Measurements from ENCODE around the gene HTT.

HTT gene

DNA sequence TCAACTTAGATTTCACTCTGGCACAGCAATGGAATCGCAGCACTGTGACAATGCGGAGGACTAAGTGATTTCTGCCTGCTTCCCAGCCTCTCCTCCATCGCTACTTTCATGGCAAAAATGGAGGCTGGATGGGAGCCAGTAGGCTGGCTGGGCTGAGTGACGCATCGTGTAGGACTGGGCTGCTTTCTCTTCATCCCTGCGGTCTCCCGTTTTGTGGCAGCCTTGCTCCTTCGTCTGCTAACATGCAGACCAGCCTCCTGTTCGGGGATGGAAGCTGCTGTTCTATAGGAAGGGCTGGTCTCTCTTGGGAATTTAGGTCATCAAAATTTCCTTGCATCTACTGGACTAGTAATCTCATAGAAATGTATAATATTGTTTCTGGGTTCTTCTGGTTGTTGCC, 202.5 kb downstream of the HTT start:
- no peak for DNase-seq (ENCODE audit: low read depth, low spot score)
- H3K27ac ChIP-seq, result no peak overlapping the region

DNA sequence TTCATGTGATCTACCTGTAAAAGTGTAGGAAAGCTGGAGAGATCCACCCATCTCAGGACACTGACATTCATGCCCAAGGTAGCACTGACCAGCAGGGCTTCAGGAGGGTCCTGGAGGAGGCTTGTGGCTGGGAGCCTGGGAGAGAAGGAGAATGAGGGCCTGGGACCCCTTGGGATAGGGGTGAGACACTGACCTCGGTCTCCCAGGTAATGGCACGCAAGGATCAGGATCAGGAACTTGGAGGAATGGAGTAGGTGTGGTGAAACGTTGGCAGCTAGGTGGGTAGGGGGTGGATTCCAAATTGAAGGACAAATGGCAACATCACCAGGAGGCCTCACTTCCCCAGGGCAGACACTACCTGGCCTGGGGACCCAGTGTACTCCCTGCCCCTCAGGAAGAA, 206.0 kb downstream of the HTT start:
- DNase-seq (ENCODE audit: low read depth, low spot score), result no peak
- no peak overlapping the region for H3K27ac ChIP-seq

DNA sequence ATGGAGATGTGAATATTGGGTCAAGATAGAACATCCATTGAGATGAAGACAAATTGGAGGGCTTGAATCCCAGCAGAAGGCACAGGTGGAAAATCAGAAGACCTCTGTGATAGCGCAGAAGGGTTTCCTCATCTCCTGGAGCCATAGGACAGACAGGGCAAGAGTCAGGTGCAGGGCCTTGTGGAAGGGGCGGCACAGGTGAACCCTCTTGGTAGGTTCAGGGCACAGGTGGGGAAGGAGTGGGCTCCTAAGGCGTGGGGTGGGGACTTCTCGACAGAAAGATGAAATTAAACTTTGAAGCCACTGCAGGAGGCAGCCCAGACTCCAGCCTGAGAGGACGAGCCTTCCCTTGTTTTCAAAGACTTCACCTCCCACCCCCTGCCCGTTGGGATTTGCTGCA, 209.0 kb downstream of the HTT start:
- DNase-seq (ENCODE audit: low read depth, low spot score), result no peak

DNA sequence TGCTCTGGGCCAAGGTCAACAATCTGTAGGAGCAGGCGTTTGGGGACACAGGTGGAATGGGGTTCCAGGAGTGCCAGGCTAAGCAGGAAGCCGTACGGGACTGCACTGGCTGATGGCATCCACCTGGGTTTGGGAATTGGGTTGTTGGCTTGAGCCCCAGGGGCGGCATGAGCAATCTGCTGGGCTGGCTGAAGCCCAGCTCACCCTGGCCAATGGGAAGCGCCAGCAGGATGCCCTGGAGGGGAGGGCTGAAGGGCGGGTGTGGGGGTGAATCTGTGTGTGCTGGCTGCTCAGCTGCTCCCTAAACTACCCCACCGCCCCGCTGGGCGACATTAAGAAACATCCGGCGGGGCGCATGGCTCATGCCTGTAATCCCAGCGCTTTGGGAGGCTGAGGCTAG, 209.4 kb downstream of the HTT start:
- DNase-seq (ENCODE audit: low read depth, low spot score), result no peak
- H3K27ac ChIP-seq, result no peak overlapping the region

More for the DNA sequence above, 209.0 kb downstream of the HTT start:
- H3K27ac ChIP-seq, result no peak overlapping the region

DNA sequence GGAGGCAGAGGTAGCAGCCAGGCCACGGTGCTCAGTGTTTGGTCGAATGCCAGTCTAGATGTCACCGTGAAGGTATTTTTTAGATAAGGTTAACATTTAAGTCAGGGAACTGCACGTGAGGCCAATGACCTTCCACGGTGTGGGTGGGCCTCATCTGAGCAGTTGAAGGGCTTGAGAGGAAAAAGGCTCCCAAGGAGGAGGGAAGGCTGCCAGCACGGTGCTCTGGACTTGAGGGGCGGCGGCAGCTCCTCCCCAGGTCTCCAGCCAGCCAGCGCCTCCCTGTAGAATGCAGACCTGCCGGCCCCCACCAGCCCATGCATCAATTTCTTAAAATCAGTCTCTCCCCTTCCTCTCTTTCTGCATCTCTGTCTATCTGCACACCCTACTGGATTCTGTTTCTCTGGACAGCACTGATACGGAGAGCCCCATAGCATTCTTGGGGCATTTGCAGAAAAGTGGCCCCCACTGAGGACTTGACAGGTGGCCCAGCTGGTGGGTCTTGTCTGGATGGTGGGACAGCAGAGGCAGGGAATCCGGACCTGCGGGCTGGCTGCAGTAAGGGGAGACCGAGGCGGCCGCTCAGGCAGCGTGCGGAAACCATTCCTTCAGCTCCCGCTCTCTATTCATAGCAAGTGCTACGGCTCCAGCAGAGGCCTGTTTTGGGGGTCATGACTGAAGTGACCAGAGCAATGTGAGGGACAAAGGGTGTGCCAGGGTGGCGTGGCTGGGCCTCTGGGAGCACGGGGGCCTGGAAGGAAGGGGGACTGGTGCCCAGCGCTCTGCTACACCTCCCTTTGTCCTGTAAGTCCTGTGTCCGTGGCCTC, 210.5 kb downstream of the HTT start:
- DNase-seq (ENCODE audit: low read depth, low spot score), result no peak

DNA sequence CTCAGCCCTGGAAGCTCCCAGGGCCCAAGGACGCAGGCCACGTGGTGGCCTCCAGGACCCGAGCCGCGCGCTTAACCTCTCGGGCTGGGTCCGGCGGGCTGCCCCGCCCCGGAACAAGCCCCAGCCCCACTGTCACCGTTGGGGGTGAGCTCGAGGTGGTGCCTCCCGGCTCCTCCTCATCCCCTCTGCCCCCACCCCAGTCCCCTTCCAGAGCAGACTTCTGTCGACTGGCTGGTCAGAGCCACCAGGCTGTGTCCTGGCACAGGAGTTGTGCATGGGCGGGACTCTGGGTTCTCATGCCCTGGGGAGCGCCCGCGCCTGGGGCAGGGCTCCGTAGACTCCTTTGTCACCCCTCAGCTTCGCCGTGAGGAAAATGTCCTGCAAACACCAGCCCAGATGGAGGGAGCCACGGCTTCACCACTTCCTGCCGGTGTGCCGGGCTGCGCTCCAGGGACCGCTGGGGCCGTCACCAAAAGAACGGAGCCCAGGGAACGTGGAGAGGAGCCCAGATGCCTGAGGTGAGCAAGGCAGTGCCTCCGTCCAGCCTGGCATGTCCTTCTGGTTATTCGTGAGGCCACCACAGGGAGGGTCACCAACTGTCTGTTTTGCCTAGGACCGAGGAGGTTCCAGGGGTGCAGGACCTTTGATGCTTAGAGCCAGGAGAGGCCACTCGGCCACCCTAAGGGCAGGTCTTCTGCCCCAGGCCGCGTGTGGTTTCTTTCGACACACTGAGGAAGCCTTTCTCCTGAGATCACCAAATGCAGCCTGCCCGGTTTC, 211.3 kb downstream of the HTT start:
- no peak overlapping the region for H3K27ac ChIP-seq
- DNase-seq (ENCODE audit: low read depth, low spot score), result no peak

More for the DNA sequence above, 210.5 kb downstream of the HTT start:
- no peak overlapping the region for H3K27ac ChIP-seq

DNA sequence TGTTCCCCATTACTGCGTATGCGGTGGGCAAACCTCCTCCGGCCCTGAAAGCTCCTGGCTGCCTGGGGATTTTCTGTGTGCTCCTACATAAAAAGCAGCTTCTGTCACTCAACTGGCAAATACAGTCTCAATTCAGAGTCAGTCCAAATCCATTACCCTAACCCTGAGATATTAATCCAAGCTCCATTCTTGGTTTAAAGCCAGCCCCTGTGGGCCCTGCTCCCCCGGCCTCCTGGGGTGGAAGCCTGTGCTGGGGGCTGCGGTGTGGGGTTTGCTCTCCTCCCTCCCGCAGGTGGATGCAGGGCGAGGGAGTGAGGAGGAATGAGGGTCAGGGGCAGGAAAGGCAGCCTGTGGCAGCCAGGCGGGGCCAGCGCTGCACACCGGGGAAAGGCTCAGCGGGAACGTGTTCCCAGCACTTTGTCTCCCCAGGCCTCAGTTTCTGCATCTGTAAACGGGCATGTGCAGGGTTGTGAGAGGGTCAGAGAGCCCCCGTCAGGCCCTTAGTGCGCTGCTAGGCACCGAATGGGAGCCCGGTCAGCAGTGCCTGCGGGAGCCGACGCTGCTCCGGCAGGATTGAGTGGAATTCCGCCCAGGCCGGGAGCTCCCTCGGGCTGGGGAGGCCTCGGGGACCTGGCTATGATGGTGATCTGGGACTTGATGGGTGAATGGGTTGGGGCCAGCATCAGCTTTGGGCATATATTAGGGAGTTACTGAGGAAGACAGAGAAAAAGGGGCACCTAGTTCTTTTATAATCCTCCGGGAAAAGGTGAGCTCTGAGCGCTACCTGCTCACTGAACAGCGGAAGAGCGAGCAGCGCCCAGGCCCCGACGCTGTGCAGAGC, 212.1 kb downstream of the HTT start:
- no peak for DNase-seq (ENCODE audit: low read depth, low spot score)
- no peak overlapping the region for H3K27ac ChIP-seq

DNA sequence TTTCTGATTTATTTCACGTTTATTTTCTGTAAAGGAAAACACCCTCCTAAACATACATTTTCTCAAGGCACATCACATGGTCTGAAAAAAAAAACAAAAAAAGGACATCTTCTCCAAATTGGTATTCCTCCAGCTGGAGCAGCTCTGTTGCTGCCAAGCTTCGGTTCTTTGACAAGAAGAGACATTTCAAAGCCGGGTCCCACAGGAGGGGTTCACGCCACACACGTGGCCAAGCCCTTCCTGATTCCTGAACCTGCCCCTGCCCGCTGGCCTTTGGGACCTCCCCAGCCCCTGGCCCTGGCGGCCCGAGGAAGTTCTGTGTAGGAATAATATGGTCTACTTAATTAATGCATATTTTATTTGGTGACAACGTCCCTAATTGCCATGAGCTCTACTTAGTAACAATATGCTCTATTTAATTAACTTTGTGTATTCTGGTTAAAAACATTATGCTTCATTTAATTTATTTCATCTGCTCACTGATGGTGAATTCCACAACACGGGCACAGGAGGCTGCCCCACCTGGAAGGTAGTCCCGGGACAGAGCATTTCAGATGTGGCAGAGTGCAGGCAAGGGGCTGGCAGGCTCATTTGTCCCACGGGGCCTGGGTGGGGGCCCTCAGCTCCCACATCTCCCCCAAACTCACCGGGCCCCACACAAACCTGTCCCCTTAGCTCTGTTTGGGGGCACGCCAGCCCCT, 212.9 kb downstream of the HTT start:
- DNase-seq (ENCODE audit: low read depth, low spot score), result no peak
- H3K27ac ChIP-seq, result no peak overlapping the region

DNA sequence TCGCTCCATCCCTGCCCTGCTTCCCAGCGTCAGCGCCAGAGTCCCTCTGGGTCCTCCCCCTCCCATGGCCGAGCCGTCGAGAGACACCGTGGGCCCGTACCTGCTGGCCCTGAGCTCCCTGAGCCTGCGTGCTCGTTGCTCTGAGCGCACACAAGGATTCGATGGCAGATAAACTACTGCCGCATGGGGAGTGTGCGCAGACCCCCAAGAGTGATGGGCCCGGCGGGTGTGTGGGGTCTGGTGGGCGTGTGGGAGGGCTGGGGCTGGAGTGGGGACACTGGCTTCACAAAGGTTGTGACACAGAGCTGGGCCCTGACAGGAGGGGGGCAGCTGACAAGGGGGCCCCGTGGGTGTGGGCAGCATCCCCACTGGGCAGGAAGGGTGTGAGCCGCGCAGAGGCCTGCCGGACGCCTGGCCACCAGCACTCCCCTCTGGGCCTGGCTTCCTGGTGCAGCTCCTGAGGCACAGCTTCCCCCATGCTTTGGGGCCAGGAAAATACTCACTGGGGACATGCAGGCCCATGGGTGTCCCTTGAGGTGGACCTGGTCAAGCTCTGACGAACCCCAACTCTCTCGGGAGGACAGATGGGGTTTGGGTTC, 213.6 kb downstream of the HTT start:
- no peak for DNase-seq (ENCODE audit: low read depth, low spot score)
- H3K27ac ChIP-seq, result no peak overlapping the region

DNA sequence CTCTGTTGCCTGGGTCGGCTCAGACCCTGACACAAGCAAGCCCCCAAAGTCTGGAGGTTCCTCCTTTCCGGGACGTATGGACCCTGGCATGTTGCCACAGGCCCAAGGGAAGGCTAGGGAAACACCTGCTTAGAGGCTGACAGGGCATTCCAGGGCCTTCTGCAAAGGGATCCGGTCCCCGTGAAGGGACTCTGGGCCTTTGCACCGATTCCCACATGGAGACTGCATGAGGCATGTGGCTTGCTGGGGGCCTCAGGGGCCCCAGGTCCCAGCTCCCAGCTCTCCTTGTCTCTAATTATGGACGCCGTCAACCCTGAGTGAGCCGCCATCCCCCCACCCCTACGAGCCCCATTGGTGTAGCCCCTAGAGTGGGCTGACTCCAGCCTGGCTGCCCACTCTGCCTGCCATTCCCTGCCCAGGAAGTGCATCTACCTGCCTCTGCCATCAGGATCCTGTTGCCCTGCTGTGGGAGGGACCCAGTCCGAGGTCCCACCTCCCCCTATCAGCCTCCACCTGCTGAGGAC, 214.2 kb downstream of the HTT start:
- H3K27ac ChIP-seq, result no peak overlapping the region
- no peak for DNase-seq (ENCODE audit: low read depth, low spot score)

DNA sequence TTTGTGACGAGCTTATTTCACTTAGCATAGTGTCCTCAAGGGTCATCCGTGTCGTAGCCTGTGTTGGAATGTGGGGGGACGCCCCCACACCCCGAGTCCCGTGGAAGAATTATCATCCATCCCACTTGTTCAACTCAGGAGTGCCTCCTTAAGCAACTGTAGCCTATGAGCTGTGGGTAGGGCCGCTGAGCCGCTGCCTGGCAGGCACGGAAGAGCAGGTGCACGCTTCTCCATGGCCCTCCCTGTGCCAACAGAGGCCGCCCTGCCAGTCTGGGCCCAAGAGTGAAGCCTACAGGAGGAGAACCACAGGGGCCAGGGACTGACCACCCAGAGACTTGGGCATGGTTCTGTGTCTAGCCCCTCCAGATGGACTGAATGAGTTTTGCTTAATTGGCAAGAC, 216.0 kb downstream of the HTT start:
- DNase-seq (ENCODE audit: low read depth, low spot score), result no peak

DNA sequence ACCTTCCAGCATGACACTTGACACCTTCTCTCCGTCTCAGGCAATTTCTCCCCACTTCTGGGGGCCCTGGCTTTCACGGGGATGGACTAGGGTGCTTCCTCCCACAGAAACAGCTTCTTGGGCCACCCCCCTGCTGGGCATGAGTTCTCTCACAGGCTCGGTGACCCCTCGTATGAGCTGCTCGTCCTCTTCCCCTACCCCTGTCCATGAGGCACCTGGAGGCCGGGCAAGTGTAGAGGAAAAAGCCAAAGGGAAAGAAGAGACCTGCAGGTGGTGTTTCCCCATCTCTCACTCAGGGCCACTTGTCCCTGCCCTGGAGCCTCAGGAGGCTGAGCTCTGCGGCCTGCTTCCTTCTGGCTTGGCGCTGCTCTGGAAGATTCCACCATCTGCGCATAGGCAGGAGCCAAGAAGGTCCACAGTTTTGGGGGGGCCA, 216.4 kb downstream of the HTT start:
- DNase-seq (ENCODE audit: low read depth, low spot score), result no peak
- no peak overlapping the region for H3K27ac ChIP-seq

More for the DNA sequence above, 216.0 kb downstream of the HTT start:
- H3K27ac ChIP-seq, result no peak overlapping the region

DNA sequence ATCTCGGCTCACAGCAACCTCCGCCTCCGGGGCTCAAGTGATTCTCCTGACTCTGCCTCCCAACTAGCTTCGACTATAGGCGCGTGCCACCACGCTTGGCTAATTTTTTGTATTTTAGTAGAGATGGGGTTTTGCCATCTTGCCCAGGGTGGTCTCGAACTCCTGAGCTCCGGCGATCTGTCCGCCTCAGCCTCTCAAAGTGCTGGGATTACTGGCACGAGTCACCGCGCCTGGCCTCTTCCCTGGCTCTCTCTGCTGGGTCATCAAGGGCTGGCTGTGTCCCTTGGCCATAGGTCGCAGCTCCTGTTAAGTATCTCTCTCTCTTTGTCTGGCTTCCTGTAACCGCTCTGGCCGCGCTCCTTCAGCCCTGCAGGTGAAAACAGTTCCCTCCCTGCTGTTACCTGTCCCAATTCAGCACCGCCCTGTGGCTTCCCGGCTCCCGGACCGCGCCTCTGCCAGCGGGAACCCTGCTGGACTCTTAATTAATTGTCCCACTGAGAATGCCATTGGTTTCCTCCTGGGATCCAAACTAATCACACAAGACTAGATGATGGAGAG, 217.0 kb downstream of the HTT start:
- no peak for DNase-seq (ENCODE audit: low read depth, low spot score)
- H3K27ac ChIP-seq, result peak overlapping the region; percentile 59

DNA sequence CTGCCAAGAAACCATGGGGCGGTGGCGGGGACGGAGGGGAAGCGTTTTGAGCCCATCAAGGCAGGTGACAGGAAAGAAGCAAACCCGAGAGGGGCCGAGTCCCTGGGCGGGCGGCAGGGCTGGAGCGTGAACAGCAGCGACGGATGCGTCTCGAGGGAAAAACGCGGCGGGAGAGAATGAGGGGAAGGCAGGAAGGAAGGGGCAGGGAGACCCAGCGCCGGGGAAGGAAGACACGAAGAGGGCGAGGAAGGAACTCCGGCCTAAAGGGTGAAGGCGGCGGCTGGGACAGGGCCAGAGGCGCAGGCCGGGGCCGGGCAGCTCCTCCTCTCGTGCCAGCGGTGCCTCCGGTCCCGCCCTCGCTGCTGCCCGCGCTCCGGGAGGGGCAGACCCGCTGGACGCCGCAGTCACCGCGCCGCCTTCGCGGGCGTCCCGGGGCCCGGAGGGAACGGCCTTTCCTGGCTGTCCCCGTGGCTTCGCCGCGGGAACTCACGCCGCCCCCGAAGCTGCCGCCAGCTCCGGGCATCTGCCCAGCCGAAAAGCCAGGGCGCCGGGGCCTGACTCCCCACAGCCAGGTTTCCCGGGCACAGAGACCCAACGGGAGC, 217.6 kb downstream of the HTT start:
- peak overlapping the region; percentile 59 for H3K27ac ChIP-seq
- no peak for DNase-seq (ENCODE audit: low read depth, low spot score)

DNA sequence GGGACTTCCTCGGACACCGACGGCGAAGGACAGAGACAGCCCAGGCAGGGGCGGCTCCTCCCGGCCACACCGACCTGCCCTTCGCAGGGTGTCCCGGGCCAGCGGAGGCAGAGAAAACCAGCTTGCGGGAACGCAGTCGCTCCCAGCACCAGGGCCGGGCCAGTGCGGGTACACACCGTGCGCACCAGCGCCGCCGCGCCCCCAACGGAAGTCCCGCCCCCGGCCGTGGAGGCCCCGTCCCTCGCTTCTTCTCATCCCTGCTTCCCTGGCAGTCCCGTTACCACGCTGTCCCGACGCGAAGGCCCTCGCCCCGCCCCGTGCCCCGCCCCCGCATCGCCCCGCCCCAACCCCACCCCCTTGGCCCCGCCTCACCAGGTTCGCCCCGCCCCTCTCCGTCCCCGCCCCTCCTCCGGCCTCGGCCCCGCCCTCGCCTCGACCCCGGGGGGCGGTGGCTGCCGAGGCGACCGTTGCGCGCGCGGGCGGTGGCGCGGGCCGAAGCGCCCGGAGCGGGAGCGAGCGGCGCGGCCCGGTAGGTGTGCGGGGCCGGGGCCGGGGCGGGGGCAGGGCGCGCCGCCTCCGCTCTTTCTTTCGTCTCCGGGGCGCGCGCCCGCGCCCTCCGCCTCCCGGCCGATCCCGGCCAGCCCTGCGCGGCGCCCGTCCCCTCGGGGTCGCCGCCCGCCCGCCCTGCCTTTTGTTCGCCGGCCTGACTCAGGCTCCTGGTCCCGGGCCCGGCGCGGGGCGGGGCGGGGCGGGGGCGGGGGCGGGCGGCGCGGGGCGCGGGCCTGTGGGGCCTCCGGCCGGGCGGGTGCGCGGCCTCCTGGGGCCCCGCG, 218.3 kb downstream of the HTT start, which contains the start of gene RGS12:
RGS12 (plus strand) TSS at position 451 of the 830 bp plus-strand sequence. CDS start 23,150 bp downstream, outside the sequence.
- peak within 1 kb of the TSS; percentile 59 for H3K27ac ChIP-seq
- peak; percentile 69 for DNase-seq (ENCODE audit: low read depth, low spot score)

All from epithelial cell of prostate (primary cell).